ENCODE results near the gene AK1. TPM values are rescaled to one million over a fixed set of nuclear protein-coding genes. Genes with fewer than 3 reads are reported as not detected.

The AK1 gene
- total and polyA plus RNA-seq, 2 of the 8 experiments (the other 6 are each of a cell fraction or from before 2014, with no cell fraction given) = 37.9 to 39.2 TPM

- no peak overlapping the region for H3K4ac ChIP-seq (replicated peaks; ENCODE audit: insufficient read length, low read depth, low read length)
- H4K5ac ChIP-seq (ENCODE audit: insufficient read length, low read depth, low read length) = no peak overlapping the region
- WGBS, 2 experiments (ENCODE audit: extremely low coverage in 1 of 2, insufficient coverage in 1 of 2, insufficient read length in 1 of 2, insufficient replicate concordance in 2 of 2, low coverage in 1 of 2, low lambda C conversion rate in 2 of 2, missing lambda C conversion rate in 1 of 2) = 88% methylated on average over 8 of the region's 9 CpGs; no CpG with 5 or more reads in 1 of the 2 experiments
- H2BK20ac ChIP-seq (ENCODE audit: low read length) = no peak overlapping the region
- no peaks in the 10 kb centered on the region for H3K79me2 ChIP-seq (ENCODE audit: control insufficient read depth in 1 of 2, insufficient read depth in 2 of 2, low read length in 2 of 2)
- H2BK15ac ChIP-seq (ENCODE audit: low read length) = no peak overlapping the region
- H4K8ac ChIP-seq (ENCODE audit: extremely low read depth, insufficient read depth, low read length) = no peak overlapping the region
- TF ChIP-seq SRF (IDR thresholded peaks at IDR 0.05; ENCODE audit: low read depth, low read length) (no peak), SIX5 (IDR thresholded peaks at IDR 0.05; ENCODE audit: low read depth, low read length) (no peak), HDAC2 (IDR thresholded peaks at IDR 0.05; ENCODE audit: borderline replicate concordance in 1 of 2, low read depth in 2 of 2, low read length in 2 of 2) (no peak), EP300 (IDR thresholded peaks at IDR 0.05; ENCODE audit: borderline replicate concordance in 1 of 2, low read depth in 2 of 2, low read length in 2 of 2) (no peak)
- H3K79me1 ChIP-seq (ENCODE audit: low read depth, low read length) = no peaks in the 10 kb centered on the region
- H3K56ac ChIP-seq (replicated peaks; ENCODE audit: insufficient read length, low read depth, low read length) = no peak overlapping the region
- H3K9ac ChIP-seq (replicated peaks in 1 of 4; ENCODE audit: extremely low read depth in 1 of 4, low read depth in 3 of 4, low read length in 3 of 4) = no peak overlapping the region
- no peak overlapping the region for H2AK5ac ChIP-seq (ENCODE audit: low read depth, low read length)
- ChIA-PET POLR2A (ENCODE audit: partially characterized antibody) (interaction anchor here (0.7 to 2.1 kb wide), 3 partner anchors 27 to 45 kb away, joined by 3 to 5 read pairs (median 3); no protein-coding TSS in a partner anchor), CTCF (ENCODE audit: partially characterized antibody) (interaction anchor here (0.6 to 9.2 kb wide), 15 partner anchors 11 to 1083 kb away, joined by 3 to 116 read pairs (median 5); no protein-coding TSS in a partner anchor)
- FAIRE-seq (no peak), DNase-seq (ENCODE audit: low read depth in 1 of 2, low spot score in 2 of 2) (no peak)
- no peaks in the 10 kb centered on the region for H3K9me3 ChIP-seq (ENCODE audit: insufficient read depth in 2 of 2, low read depth in 1 of 2, low read length in 1 of 2)
- H3K14ac ChIP-seq (ENCODE audit: insufficient read length) = no peak overlapping the region
- no peak overlapping the region for H3K4me3 ChIP-seq (ENCODE audit: extremely low read depth in 1 of 4, insufficient read depth in 2 of 4, low read depth in 3 of 4, low read length in 4 of 4)
- H4K20me1 ChIP-seq (replicated peaks in 1 of 2; ENCODE audit: control insufficient read depth in 1 of 2, insufficient read depth in 2 of 2, low read length in 2 of 2) = peaks cover 0 to 4% of the 10 kb centered on the region in 2 experiments
- no peak overlapping the region for H3K23ac ChIP-seq (ENCODE audit: insufficient read length)
- no peak overlapping the region for H3K27ac ChIP-seq (ENCODE audit: low read depth, low read length)
- H2BK5ac ChIP-seq (ENCODE audit: low read depth, low read length) = no peak overlapping the region; the same call in 1 of the 2 replicates
- no peak overlapping the region for H2BK120ac ChIP-seq (replicated peaks; ENCODE audit: low read depth, low read length)
- peaks cover 0 to 8% (median 2%) of the 10 kb centered on the region in 4 experiments; a peak in 1 of 7 replicates for H3K4me1 ChIP-seq (replicated peaks in 1 of 4; ENCODE audit: control insufficient read depth in 3 of 4, insufficient read depth in 4 of 4, low read length in 3 of 4)
- no peak overlapping the region for H4K91ac ChIP-seq (replicated peaks; ENCODE audit: insufficient read length, low read length)
- H3K18ac ChIP-seq (ENCODE audit: extremely low read depth, low read length) = no peak overlapping the region
- H3K36me3 ChIP-seq (ENCODE audit: control insufficient read depth in 2 of 4, insufficient read depth in 4 of 4, low read length in 3 of 4) = no peaks in the 10 kb centered on the region
- no peak overlapping the region for H2AFZ ChIP-seq (ENCODE audit: low read length)
- no peaks in the 10 kb centered on the region; the same call in 1 of the 2 replicates for H3K23me2 ChIP-seq (ENCODE audit: low read depth, low read length)
- no peaks in the 10 kb centered on the region for H3K27me3 ChIP-seq (replicated peaks in 1 of 4; ENCODE audit: control insufficient read depth in 3 of 4, extremely low read depth in 1 of 4, insufficient read depth in 3 of 4, low read length in 3 of 4)
- no peak overlapping the region for H3K4me2 ChIP-seq (ENCODE audit: insufficient read depth in 1 of 2, low read depth in 2 of 2, low read length in 2 of 2)
- no peak overlapping the region for H2BK12ac ChIP-seq (ENCODE audit: low read depth, low read length)
Measured at GRCh38 chr9:127871531-127871930, 5.9 kb downstream of the AK1 start.

Measured in H1 (cell line).